ENCODE data around the gene MRPL40.
"Not testable (repeated sequence)": the region's sequence is repeated elsewhere in the genome, so short reads cannot be mapped to it uniquely, and the experiment has no call there.

The MRPL40 gene

DNA sequence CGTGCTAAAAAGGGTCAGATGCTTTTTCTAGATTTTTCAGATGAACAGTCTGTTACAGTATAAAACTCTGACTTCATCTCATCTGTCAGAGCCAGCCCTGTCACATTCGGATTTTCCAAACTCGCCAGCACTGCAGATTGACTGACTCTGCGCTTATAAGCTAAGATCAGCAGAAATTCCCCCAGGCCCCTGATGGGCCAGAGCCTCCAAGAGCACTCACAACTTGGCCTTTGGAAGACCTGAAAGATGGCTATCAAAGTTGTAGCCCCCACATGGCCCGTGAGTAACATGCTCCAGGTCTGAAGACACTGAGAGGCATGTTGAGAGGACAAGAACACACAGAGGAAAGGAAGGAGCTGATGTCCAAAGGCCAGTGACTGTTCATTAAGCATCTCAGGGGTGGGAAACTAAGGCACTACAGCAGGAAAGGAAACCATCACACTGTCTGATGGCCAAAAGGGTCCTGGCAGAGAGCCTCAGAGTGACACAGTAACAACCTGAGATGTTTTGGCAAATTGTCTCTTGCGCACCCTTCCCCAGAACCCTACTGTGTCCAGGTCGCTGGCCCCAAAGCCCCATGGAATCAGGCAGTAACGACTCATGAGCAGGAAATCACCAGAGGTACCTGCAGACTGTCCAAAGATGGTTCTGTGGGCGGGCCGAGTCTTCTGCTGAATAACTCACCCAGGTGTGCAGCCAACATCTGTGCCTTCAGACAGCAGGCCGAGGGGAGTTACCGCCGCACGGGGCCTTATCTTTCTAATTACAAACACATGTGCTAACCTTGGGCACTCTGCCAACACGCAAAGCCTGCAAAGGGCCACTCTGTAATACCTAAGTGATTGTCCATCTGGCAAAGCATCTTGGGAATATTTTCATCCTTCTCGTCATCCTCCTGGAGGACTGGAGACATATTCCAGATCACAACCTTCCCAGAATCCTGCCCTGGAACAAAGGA, 24.4 kb upstream of the MRPL40 start:
- DNase-seq: no peak

DNA sequence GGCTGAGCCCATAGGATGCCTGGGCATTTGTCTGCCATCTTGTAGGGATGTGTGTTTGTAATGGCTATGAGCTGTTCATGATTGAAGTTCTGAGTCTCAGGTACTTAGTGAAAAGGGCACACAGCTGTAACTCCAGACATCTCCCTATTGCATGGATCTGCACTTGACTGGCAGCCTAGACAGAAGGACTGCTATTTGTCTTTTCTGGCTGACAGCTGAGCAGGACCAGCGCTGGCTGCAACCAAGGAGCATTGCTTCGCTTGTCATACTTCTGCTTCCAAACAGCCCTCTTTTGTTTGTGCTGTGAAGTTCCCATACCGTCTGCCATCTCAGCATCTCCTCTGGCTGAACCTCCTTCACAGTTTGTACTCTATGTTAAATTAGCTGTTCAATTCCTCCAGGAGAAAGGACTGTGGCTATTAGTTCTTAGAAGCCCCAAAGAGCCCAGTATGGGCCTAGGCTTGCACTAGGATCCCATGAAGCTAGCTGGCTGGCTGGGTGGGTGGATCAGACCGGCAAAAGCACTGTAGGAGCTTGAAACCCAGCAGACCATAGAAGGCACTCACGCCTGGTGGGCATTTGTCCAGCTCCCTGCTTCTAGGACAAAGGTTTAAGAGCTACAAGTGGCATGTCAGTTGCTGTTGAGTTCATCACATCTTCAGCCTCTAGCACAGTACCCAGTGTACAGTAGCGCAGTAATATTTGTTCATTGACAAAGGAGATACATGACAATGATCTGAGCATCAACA, 21.2 kb upstream of the MRPL40 start:
- no peak for DNase-seq

GRCh38 chr22:19411690-19412045, 20.7 kb upstream of the MRPL40 start:
- DNase-seq: no peak

DNA sequence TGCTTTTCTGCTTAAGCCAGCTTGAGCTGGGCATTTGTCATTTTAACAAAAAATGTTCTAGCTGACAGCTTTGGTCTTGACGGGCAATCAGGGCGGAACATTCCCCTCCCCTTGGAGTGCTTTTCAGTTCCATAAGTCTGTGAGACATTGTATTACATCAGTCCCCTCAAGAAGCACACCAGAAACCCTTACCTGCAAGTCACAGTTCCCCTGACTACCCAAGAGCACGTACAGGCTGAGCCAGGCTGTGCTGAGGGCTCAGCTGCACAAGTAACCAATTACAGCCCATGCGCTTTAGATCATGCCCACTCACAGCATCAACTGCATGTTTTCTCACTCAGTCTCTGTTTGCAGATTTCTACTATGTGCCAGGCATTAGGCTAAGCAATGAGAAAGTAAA, 19.9 kb upstream of the MRPL40 start:
- no peak for DNase-seq

- DNase-seq: no peak
Observed at GRCh38 chr22:19412923-19413322, 19.4 kb upstream of the MRPL40 start.

DNA sequence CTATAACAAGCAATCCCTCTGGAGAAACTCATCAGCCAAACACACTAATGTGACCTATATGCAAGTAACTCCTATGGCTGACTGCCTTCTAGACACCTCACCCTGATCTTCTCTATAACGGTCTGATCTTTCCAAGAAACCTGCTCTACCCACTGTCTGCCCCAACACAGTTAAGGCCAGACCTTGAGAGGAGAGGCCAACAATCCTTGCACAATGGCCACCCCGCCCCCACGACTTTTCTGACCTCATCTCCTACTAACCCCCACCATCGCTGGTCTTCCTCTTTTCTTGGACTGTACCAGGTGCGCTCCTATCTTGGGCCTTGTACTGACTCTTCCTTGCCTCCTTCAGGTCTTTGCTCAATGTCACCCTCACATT, 13.3 kb upstream of the MRPL40 start:
- DNase-seq: no peak

DNA sequence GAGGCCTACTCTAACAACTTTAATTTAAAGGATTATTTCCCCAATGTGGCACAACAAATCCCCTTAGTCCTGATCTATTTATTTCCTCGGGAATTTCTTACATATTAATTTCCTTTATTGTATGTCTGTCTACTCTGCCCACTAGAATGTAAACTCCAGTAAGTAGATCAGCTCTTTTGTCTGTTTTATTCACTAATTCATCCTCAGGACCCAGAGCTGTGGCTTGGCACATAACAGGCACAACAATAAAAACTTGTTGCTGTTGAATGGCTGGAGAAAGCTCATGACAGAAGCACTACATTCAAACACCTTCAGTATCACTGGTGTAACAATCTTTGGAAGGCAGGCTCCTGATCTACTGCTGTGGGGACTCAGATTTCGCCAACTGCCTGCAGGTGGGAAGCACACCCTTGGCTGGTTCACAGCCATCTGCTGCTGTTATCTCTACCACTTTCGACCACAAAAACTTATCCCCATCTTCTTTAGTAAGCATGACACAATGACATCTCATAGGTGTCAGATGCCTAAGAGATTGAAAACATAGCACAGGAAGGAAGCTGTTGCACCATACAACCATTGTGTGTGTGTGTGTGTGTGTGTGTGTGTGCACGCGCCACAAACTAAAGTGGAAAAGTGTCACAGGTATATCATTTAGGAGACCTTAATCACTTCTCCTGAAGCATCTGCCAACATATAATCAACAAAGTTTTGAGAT, 12.7 kb upstream of the MRPL40 start:
- no peak for DNase-seq

DNA sequence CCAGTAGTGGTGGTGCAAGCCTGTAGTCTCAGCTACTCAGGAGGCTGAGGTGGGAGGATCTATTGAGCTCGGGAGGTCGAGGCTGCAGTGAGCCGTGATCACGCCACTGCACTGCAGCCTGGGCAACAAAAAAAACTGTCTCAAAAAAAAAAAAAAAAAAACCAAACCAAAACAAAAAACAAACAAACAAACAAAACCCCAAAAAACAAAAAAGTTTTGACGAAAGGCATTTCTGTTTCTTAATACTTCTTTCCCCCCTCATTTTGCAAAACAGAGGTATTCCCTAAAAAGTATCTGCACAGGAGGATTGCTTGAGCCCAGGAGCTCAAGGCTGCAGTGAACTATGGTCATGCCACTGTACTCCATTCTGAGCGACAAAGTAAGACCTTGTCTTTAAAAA, 12.0 kb upstream of the MRPL40 start:
- DNase-seq: no peak

GRCh38 chr22:19422440-19423301, 9.7 kb upstream of the MRPL40 start:
- DNase-seq: no peak

DNA sequence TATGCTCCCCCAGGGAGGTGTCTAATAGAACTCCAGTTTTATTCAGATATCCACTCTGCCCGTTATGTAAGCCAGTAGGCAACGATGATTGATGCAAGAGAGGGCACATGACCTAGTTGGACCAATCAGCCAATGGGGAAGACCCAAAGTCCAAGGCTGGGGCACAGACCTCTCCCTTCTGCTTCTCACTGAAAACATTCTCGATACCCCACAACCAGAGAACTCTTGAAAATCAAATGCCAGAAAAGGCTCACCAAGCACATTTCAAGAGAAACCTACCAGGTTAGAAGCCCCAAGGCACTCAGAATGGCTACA, 8.2 kb upstream of the MRPL40 start:
- no peak for DNase-seq

DNA sequence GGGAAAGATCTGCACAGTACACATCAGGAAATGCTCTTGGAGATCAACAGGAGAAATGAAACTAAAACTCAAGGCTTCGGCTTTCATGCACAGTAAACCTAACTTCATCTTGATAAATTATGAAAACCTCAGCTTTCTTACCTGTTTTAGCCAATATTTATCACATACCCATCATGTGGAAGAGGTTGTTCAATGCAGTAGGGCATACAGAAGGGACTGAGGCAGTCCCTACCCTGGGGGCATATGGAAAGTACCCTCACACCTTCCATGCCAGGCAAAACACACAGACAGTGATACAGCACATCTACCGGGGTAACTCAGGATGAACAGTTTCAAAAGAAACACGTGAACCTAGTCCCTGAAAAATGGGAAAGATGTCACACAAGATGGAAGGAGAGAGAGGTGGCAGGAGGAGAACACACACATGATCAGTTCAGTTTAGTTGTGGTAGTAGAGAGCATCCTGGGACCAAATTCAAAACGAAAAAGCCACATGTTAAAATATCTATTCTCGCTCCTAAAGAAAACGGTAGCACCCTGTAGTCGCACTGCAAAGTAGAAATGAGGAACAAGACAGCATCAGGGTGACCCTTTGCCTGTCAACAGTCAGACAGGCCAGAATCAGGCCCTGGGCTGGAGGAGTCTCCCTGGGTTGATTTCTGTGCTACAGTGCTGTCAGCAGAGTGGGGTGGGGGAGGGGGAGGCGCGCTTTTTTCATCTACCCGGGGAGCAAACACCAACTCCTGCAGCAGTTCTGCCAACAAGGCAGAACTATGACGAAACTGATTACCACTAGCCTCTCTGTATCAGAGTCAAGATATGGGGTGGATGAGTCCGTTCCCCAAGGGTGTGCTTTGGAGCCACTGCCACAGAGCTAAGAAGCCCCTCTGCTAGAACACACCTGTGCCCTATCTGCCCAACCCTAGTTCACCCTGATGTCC, 2.1 kb upstream of the MRPL40 start:
- no peak for DNase-seq

DNA sequence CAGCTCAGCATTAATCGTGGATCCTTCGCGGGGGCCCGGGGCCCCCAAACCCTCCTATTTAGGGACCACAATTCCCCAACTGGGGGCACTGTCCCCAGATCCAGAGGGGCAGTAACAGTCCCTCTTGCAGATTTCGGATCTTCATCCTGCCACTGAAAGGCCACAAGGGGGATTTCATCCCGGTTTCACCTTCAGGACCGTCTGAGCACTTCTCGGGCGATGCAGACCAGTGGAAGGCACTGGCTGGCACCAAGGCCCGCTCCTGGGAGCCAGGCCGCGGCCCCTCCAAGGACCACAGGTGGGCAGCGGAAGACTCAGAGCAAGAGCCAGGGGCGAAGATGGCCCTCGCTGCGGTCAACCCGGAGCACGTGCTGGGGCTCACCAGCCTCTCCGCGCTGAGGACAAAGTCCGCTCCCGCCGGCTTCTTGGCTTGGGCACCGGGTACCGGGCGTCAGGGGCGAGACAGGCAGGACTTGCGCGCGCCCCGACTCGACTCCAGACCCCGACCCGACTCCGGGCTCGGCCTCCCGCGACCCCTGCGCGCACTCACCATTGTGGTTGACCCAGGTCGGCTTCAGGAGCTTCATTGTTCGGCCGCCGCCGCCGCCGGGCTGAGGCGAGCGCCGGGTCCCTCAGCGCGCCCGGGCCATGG, 1.3 kb upstream of the MRPL40 start:
- no peak for DNase-seq

GRCh38 chr22:19431649-19432132, 654 bp upstream of the MRPL40 start, which contains the start of gene HIRA:
Gene HIRA, minus strand, starts transcription at chr22:19431733. Its CDS starts 257 bp downstream, at chr22:19431476.
- peak; percentile 54 for DNase-seq

GRCh38 chr22:19434401-19434800, 2.1 kb downstream of the MRPL40 start:
- DNase-seq: no peak

GRCh38 chr22:19434829-19435580, 2.7 kb downstream of the MRPL40 start:
- DNase-seq: no peak

DNA sequence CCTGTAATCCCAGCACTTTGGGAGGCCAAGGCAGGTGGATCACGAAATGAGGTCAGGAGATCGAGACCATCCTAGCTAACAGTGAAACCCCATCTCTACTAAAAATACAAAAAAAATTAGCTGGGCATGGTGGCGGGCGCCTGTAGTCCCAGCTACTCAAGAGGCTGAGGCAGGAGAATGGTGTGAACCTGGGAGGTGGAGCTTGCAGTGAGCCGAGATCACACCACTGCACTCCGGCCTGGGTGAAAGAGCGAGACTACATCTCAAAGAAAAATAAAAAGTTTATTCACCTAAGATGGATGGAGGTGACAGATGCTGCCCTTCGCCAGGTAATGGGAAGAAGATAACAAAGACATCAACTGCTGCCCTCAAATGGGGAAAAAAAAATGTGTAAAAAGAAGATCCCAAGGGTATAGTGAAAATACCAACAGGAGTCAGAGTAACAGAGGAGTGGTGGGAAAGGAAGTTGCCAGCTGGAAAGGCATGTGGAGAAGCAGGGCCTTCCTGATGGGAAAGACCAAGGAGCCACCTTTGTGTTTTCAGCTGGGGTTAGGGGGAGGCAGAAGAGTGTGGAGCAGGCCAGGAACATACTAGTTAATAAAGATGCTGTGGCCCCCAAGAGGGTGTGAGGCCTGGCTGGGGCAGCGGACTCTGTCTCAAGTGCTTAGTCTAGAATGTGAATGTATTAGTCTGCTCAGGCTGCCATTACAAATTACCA, 4.3 kb downstream of the MRPL40 start:
- DNase-seq: not testable (repeated sequence)

- peak; percentile 31 for DNase-seq
Observed at GRCh38 chr22:19438298-19438697, 6.0 kb downstream of the MRPL40 start.

- DNase-seq: no peak
Observed at GRCh38 chr22:19440411-19441195, 8.3 kb downstream of the MRPL40 start.
